GM12878 (cell line): Measurements from ENCODE around the gene RNPC3. TPM values are rescaled to one million over a fixed set of nuclear protein-coding genes. Genes with fewer than 3 reads are reported as not detected.

Experiments used
- ATAC-seq: fragments of 200-7000 bp; cut with Tn5 transposase; 3 replicates; pipeline ENCODE4 v1.9.1; 2020; ENCODE audit warnings: mild to moderate bottlenecking, moderate library complexity
- BruUV-seq: library from RNA; stranded (reverse); fragments of 400-500 nt; replicated peaks from 2 replicates; lab custom pipeline; 2021; lab: Mats Ljungman, UMichigan
- CTCF ChIA-PET: fragments of 300-600 bp; sonication (Branson Sonifier 250); formaldehyde crosslinking; extraction: SDS; loops from one replicate; lab custom pipeline; 2021; ENCODE audit warnings: inconsistent platforms; lab: Yijun Ruan, JAX
- POLR2A ChIA-PET: fragments of 350-600 bp; formaldehyde crosslinking; extraction: SDS; loops from one replicate; lab custom pipeline; 2021; ENCODE audit warnings: inconsistent platforms; lab: Charles Lee
- RAD21 ChIA-PET: fragments of 300-600 bp; sonication (Branson Sonifier 250); formaldehyde crosslinking; loops from one replicate; lab custom pipeline; 2023; ENCODE audit warnings: antibody characterized with exemption; ENCODE audit not compliant: unreplicated experiment; lab: Charles Lee
- SMC1A ChIA-PET: fragments of 300-600 bp; sonication (Branson Sonifier 250); formaldehyde crosslinking; loops from one replicate; lab custom pipeline; 2023; ENCODE audit not compliant: unreplicated experiment, uncharacterized antibody; lab: Charles Lee
- DNase-seq: peaks from one replicate; pipeline ENCODE4 v3.0.0-alpha.2; 2011; ENCODE audit warnings: low read depth, low spot score
- FAIRE-seq: peaks from 3 replicates; lab custom pipeline; 2011; peaks lifted over from hg19 to GRCh38; lab: Jason Lieb, UNC
- H2AFZ ChIP-seq: 2 replicates; pipeline ENCODE4 v1.6.0; 2011; ENCODE audit warnings: low read depth, low read length, control low read depth; ENCODE audit not compliant: control insufficient read depth
- H3K27ac ChIP-seq: 2 replicates; pipeline ENCODE4 v1.5.1; 2011; ENCODE audit warnings: control low read depth; ENCODE audit not compliant: control insufficient read depth, insufficient read depth
- H3K27me3 ChIP-seq, 2 experiments: replicated peaks in 1 of 2; 2 replicates each; pipeline versions ENCODE4 v1.6.0 to v1.6.1; 2011; ENCODE audit warnings: low read length in 1 of 2; ENCODE audit not compliant: control insufficient read depth in 2 of 2, insufficient read depth in 2 of 2
- H3K36me3 ChIP-seq, 2 experiments: 2 replicates each; pipeline ENCODE4 v1.5.1; 2011; ENCODE audit warnings: low read length in 1 of 2; ENCODE audit not compliant: control insufficient read depth in 2 of 2, insufficient read depth in 2 of 2
- H3K4me1 ChIP-seq: 2 replicates; pipeline ENCODE4 v1.6.1; 2011; ENCODE audit warnings: mild to moderate bottlenecking, low read length, moderate library complexity, mixed read lengths; ENCODE audit not compliant: control insufficient read depth, insufficient read depth
- H3K4me2 ChIP-seq: 2 replicates; pipeline ENCODE4 v1.6.0; 2011; ENCODE audit warnings: control low read depth; ENCODE audit not compliant: control insufficient read depth, insufficient read depth
- H3K4me3 ChIP-seq: fragments of 200-600 bp; sonication (generic); 2 replicates; pipeline ENCODE4 v1.5.1; 2016
- H3K79me2 ChIP-seq: 2 replicates; pipeline ENCODE4 v1.6.0; 2011; ENCODE audit warnings: low read length; ENCODE audit not compliant: control insufficient read depth, insufficient read depth
- H3K9ac ChIP-seq: 2 replicates; pipeline ENCODE4 v1.8.0; 2011; ENCODE audit warnings: low read length, control low read depth, mixed read lengths; ENCODE audit not compliant: control insufficient read depth, insufficient read depth
- H3K9me3 ChIP-seq: replicated peaks from 3 replicates; pipeline ENCODE4 v1.5.1; 2011; ENCODE audit warnings: mild to moderate bottlenecking, low read length; ENCODE audit not compliant: control insufficient read depth, insufficient read depth
- H4K20me1 ChIP-seq: 2 replicates; pipeline ENCODE4 v1.6.0; 2011; ENCODE audit not compliant: control insufficient read depth, insufficient read depth
- BRCA1 ChIP-seq: IDR thresholded peaks from 2 replicates; pipeline ENCODE4 v1.6.1; 2011; ENCODE audit warnings: low read depth, low read length, improper control_type of control experiment
- CBX3 ChIP-seq: fragments of 200-600 bp; sonication (generic); IDR thresholded peaks from 2 replicates; pipeline ENCODE4 v1.6.1; 2016; ENCODE audit warnings: low read depth, borderline replicate concordance
- CBX5 ChIP-seq: sonication (generic); IDR thresholded peaks from 2 replicates; pipeline ENCODE4 v1.6.1; 2016; ENCODE audit warnings: low read depth, moderate library complexity, mild to moderate bottlenecking, inconsistent platforms
- CHD1 ChIP-seq: IDR thresholded peaks from 2 replicates; pipeline ENCODE4 v1.6.1; 2012; ENCODE audit warnings: low read depth, low read length, improper control_type of control experiment
- CREB1 ChIP-seq: IDR thresholded peaks from 2 replicates; pipeline ENCODE4 v1.6.1; 2012; ENCODE audit warnings: low read depth, mild to moderate bottlenecking, inconsistent platforms
- E2F4 ChIP-seq: IDR thresholded peaks from 2 replicates; pipeline ENCODE4 v1.6.1; 2012; ENCODE audit warnings: low read depth, low read length, improper control_type of control experiment
- ESRRA ChIP-seq: IDR thresholded peaks from 2 replicates; pipeline ENCODE4 v1.6.1; 2012; ENCODE audit warnings: mild to moderate bottlenecking, low read length, improper control_type of control experiment
- MYC ChIP-seq: IDR thresholded peaks from 2 replicates; pipeline ENCODE4 v1.6.1; 2011; ENCODE audit warnings: mild to moderate bottlenecking, low read length, moderate library complexity, inconsistent platforms; ENCODE audit not compliant: insufficient read depth, insufficient replicate concordance, insufficient read length, severe bottlenecking
- NR2C2 ChIP-seq: IDR thresholded peaks from 2 replicates; pipeline ENCODE4 v1.6.1; 2011; ENCODE audit warnings: borderline replicate concordance, low read depth; ENCODE audit not compliant: control insufficient read depth, insufficient read length
- NR2F1 ChIP-seq: fragments of 450-650 bp; conservative IDR thresholded peaks from 2 replicates; pipeline ENCODE4 v1.6.1; 2017; ENCODE audit warnings: mild to moderate bottlenecking
- POLR2AphosphoS2 ChIP-seq: IDR thresholded peaks from 2 replicates; pipeline ENCODE4 v1.6.1; 2011; ENCODE audit warnings: low read depth, mild to moderate bottlenecking, low read length, improper control_type of control experiment, moderate library complexity
- RAD21 ChIP-seq: IDR thresholded peaks from 2 replicates; pipeline ENCODE4 v1.6.1; 2011; ENCODE audit warnings: mild to moderate bottlenecking, low read depth, low read length, moderate library complexity; ENCODE audit not compliant: insufficient read depth
- RBBP5 ChIP-seq: fragments of 200-600 bp; sonication (generic); conservative IDR thresholded peaks from 2 replicates; pipeline ENCODE4 v1.6.1; 2016
- RFX5 ChIP-seq: IDR thresholded peaks from 2 replicates; pipeline ENCODE4 v1.6.1; 2011; ENCODE audit warnings: low read depth, low read length, improper control_type of control experiment
- SUPT20H ChIP-seq: IDR thresholded peaks from 2 replicates; pipeline ENCODE4 v1.6.1; 2011; ENCODE audit warnings: low read depth, mild to moderate bottlenecking, low read length, moderate library complexity, borderline replicate concordance; ENCODE audit not compliant: control insufficient read depth
- TCF3 ChIP-seq: IDR thresholded peaks from 2 replicates; pipeline ENCODE4 v1.6.1; 2012; ENCODE audit warnings: low read depth, mild to moderate bottlenecking, low read length, borderline replicate concordance; ENCODE audit not compliant: insufficient read depth
- YY1 ChIP-seq: IDR thresholded peaks from 2 replicates; pipeline ENCODE4 v1.6.1; 2011; ENCODE audit warnings: low read depth, mild to moderate bottlenecking, low read length
- WGBS: methylation state at CpG from one replicate; pipeline ENCODE4 v1.1.6; 2016; ENCODE audit warnings: low lambda C conversion rate; ENCODE audit not compliant: insufficient replicate concordance, insufficient coverage; ENCODE audit errors: missing lambda C conversion rate; 5-methylcytosine and 5-hydroxymethylcytosine counted together
- in situ Hi-C: fragments of 300-500 bp; cut with MboI; formaldehyde crosslinking; loops from 9 replicates; pipeline ENCODE4 v1.14.3; 2018; ENCODE audit warnings: mixed read lengths
- intact Hi-C: fragments of 100-400 bp; cut with micrococcal nuclease; formaldehyde crosslinking; loops from one replicate; pipeline ENCODE4 v1.14.2; 2022; ENCODE audit not compliant: unreplicated experiment
- polyA plus RNA-seq, 11 experiments: library from polyadenylated mRNA; depleted of rRNA in 4 of 11; unstranded in 6 of 11; stranded (reverse) in 5 of 11; fragments of >200 nt; fragmentation: Nextera tagmentation in 4 of 11; fragmentation: Illumina TruSeq in 1 of 11; extraction: Ambion mirVana in 4 of 11; extraction: Trizol in 1 of 11; gene quantifications; 1 replicate in 1 of 11; 2 replicates in 10 of 11; pipeline versions ENCODE4 v1.2.1 to v1.2.3, GENCODE V29; 2011 to 2016; ENCODE audit warnings: inconsistent platforms in 2 of 11, missing spikeins in 2 of 11, low read depth in 1 of 11
- total RNA-seq, 4 experiments: library from RNA; depleted of rRNA in 3 of 4; stranded (reverse); fragments of >200 nt in 3 of 4; fragmentation: Illumina TruSeq in 1 of 4; extraction: Trizol in 1 of 4; gene quantifications; 2 replicates each; pipeline versions ENCODE4 v1.2.1 to v1.2.3, GENCODE V29; 2013 to 2021

Gene RNPC3
- total and polyA plus RNA-seq, 10 of the 15 experiments (the other 5 are each of a cell fraction or from before 2014, with no cell fraction given), result 11.4 to 53.7 (median 22.7) TPM

DNA sequence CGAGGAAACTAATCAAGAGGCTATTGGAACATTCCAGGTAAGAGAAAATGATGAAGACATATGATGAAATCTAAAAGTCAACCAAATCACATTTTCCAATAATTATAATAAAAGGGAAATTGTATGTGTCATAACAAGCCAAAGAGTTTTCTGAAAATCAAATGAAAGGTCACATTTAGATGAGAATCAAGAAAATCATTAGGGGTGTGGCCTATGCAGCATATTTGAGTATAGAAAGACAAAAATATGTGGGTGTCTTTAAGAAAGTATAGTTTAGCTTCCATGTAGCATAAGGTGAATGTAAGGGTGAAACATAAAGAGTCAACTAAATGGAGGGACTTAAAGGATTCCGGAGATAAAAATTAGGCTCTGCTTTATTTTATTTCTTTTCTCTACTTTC lies 9.2 kb upstream of the RNPC3 start:
- intact Hi-C loops, result no loop called here
- in situ Hi-C loops, result no loop called here
- POLR2A ChIA-PET, result interaction anchor here (1.7 kb wide), 1 partner anchor 10 kb away, joined by 8 read pairs; the partner anchor contains the start of gene RNPC3
- Histone ChIP-seq H3K9ac (no peak overlapping the region), H3K9me3 (no peaks in the 10 kb centered on the region), H2AFZ (no peak overlapping the region), H3K36me3 (no peaks in the 10 kb centered on the region), H3K4me2 (no peak overlapping the region), H3K27me3 (no peaks in the 10 kb centered on the region), H3K79me2 (no peaks in the 10 kb centered on the region), H3K4me3 (no peak overlapping the region), H3K27ac (no peak overlapping the region; the same call in 1 of the 2 replicates), H3K4me1 (no peaks in the 10 kb centered on the region), H4K20me1 (no peaks in the 10 kb centered on the region)
- WGBS, result 95% methylated on average over 2 of the region's 2 CpGs
- ATAC-seq (no peak), FAIRE-seq (no peak), DNase-seq (no peak)
- no peak for TF ChIP-seq RBBP5
- no peak for TF ChIP-seq MYC
- TF ChIP-seq YY1, result no peak
- TF ChIP-seq NR2F1, result no peak
- TF ChIP-seq ESRRA, result no peak
- no peak for TF ChIP-seq RFX5
- TF ChIP-seq CBX5, result no peak
- TF ChIP-seq TCF3, result no peak
- TF ChIP-seq POLR2AphosphoS2, result no peak
- TF ChIP-seq CREB1, result no peak
- no peak for TF ChIP-seq CBX3
- TF ChIP-seq CHD1, result no peak
- TF ChIP-seq BRCA1, result no peak
- no peak for TF ChIP-seq E2F4
- TF ChIP-seq SUPT20H, result no peak
- no peak for TF ChIP-seq NR2C2
- no peak for TF ChIP-seq RAD21
- CTCF ChIA-PET, result interaction anchor here (0.6 to 3.6 kb wide), 3 partner anchors 10 to 550 kb away, joined by 3 to 25 read pairs (median 6); partner anchors contain the start of gene RNPC3
- SMC1A ChIA-PET, result interaction anchor here (1.9 kb wide), 1 partner anchor 55 kb away, joined by 5 read pairs; no protein-coding TSS in a partner anchor
- BruUV-seq, result no TSS peak
- RAD21 ChIA-PET, result interaction anchor here (0.6 to 4.2 kb wide), 3 partner anchors 11 to 412 kb away, joined by 3 to 21 read pairs (median 5); partner anchors contain the start of gene RNPC3
